IMR-90 (cell line): Measurements from ENCODE around the gene TNFRSF1B. TPM values are rescaled to one million over a fixed set of nuclear protein-coding genes. Genes with fewer than 3 reads are reported as not detected.
A peak's percentile ranks its signal among the peaks of the same experiment; 100 is the strongest.

ENCODE experiments used
- ATAC-seq: fragments of 200-7000 bp; cut with Tn5 transposase; 2 replicates; pipeline ENCODE4 v1.9.1; 2020; ENCODE audit warnings: low read depth, mild to moderate bottlenecking, moderate library complexity
- BruUV-seq: library from RNA; stranded (reverse); fragments of 400-500 nt; replicated peaks from 2 replicates; lab custom pipeline; 2021; lab: Mats Ljungman, UMichigan
- CTCF ChIA-PET: fragments of 300-600 bp; formaldehyde crosslinking; extraction: SDS; loops from one replicate; lab custom pipeline; 2021; ENCODE audit warnings: antibody characterized with exemption; lab: Yijun Ruan, JAX
- POLR2A ChIA-PET: fragments of 300-600 bp; sonication (Branson Sonifier 250); formaldehyde crosslinking; loops from one replicate; lab custom pipeline; 2022; ENCODE audit warnings: antibody characterized with exemption; ENCODE audit not compliant: unreplicated experiment; lab: Charles Lee
- DNase-seq: peaks from one replicate; pipeline ENCODE4 v3.0.0; 2013
- H2AFZ ChIP-seq: replicated peaks from 2 replicates; pipeline ENCODE3; 2013; ENCODE audit warnings: low read length, mild to moderate bottlenecking; ENCODE audit not compliant: poor library complexity
- H2AK5ac ChIP-seq: 2 replicates; pipeline ENCODE4 v1.6.1; 2013; ENCODE audit warnings: low read depth, low read length, inconsistent platforms
- H2AK9ac ChIP-seq: replicated peaks from 2 replicates; pipeline ENCODE3; 2013; ENCODE audit warnings: mild to moderate bottlenecking, low read depth, low read length, moderate library complexity; ENCODE audit not compliant: poor library complexity
- H2BK120ac ChIP-seq: 2 replicates; pipeline ENCODE4 v1.6.1; 2013; ENCODE audit warnings: low read depth, low read length, inconsistent platforms
- H2BK15ac ChIP-seq: 3 replicates; pipeline ENCODE4 v1.6.1; 2013; ENCODE audit warnings: low read depth, low read length, inconsistent platforms
- H2BK20ac ChIP-seq: 2 replicates; pipeline ENCODE4 v1.6.1; 2013; ENCODE audit warnings: low read depth, mild to moderate bottlenecking, inconsistent platforms, low read length, moderate library complexity
- H2BK5ac ChIP-seq: 2 replicates; pipeline ENCODE4 v1.6.1; 2013; ENCODE audit warnings: mild to moderate bottlenecking, low read depth, low read length, inconsistent platforms; ENCODE audit not compliant: poor library complexity, severe bottlenecking
- H3K14ac ChIP-seq: replicated peaks from 2 replicates; pipeline ENCODE4 v1.6.1; 2013; ENCODE audit warnings: low read depth, low read length, inconsistent platforms
- H3K18ac ChIP-seq: 2 replicates; pipeline ENCODE4 v1.6.1; 2013; ENCODE audit warnings: low read depth, low read length, control low read depth
- H3K23ac ChIP-seq: 2 replicates; pipeline ENCODE4 v1.6.1; 2013; ENCODE audit warnings: low read depth, low read length, inconsistent platforms
- H3K27ac ChIP-seq: 2 replicates; pipeline ENCODE4 v1.5.1; 2013; ENCODE audit warnings: mild to moderate bottlenecking, control low read depth, low read length; ENCODE audit not compliant: insufficient read depth
- H3K27me3 ChIP-seq: 2 replicates; pipeline ENCODE4 v1.6.1; 2013; ENCODE audit warnings: low read length; ENCODE audit not compliant: control insufficient read depth, insufficient read depth
- H3K36me3 ChIP-seq: 2 replicates; pipeline ENCODE4 v1.6.1; 2013; ENCODE audit warnings: low read length, mixed read lengths; ENCODE audit not compliant: control insufficient read depth, insufficient read depth
- H3K4ac ChIP-seq: 2 replicates; pipeline ENCODE4 v1.6.1; 2013; ENCODE audit warnings: low read depth, low read length, inconsistent platforms
- H3K4me1 ChIP-seq: 2 replicates; pipeline ENCODE4 v1.6.1; 2013; ENCODE audit warnings: low read length, mixed read lengths; ENCODE audit not compliant: control insufficient read depth, insufficient read depth
- H3K4me2 ChIP-seq: 2 replicates; pipeline ENCODE4 v1.6.1; 2013; ENCODE audit warnings: low read depth, mild to moderate bottlenecking, control low read depth, low read length, moderate library complexity
- H3K4me3 ChIP-seq: 2 replicates; pipeline ENCODE4 v1.5.1; 2013; ENCODE audit warnings: low read depth, mild to moderate bottlenecking, control low read depth, low read length, moderate library complexity; ENCODE audit not compliant: insufficient read depth
- H3K56ac ChIP-seq: 2 replicates; pipeline ENCODE4 v1.6.1; 2013; ENCODE audit warnings: low read length, inconsistent platforms; ENCODE audit not compliant: insufficient read depth; ENCODE audit errors: extremely low read depth
- H3K79me1 ChIP-seq, 2 experiments: 2 replicates each; pipeline ENCODE4 v1.6.1; 2013; ENCODE audit warnings: low read length in 2 of 2, inconsistent platforms in 1 of 2, low read depth in 1 of 2
- H3K9ac ChIP-seq: 2 replicates; pipeline ENCODE4 v1.6.1; 2013; ENCODE audit warnings: low read depth, low read length, control low read depth
- H3K9me1 ChIP-seq: 2 replicates; pipeline ENCODE4 v1.6.1; 2013; ENCODE audit warnings: low read length, inconsistent platforms; ENCODE audit not compliant: insufficient read depth
- H3K9me3 ChIP-seq: 2 replicates; pipeline ENCODE4 v1.6.1; 2013; ENCODE audit warnings: low read length; ENCODE audit not compliant: control insufficient read depth, insufficient read depth
- H4K20me1 ChIP-seq: 2 replicates; pipeline ENCODE4 v1.6.1; 2013; ENCODE audit warnings: low read length, inconsistent platforms; ENCODE audit not compliant: insufficient read depth
- H4K5ac ChIP-seq: 2 replicates; pipeline ENCODE4 v1.6.1; 2013; ENCODE audit warnings: mild to moderate bottlenecking, low read depth, low read length, control low read depth
- H4K8ac ChIP-seq, 2 experiments: 2 replicates each; pipeline ENCODE4 v1.6.1; 2013; ENCODE audit warnings: low read depth in 2 of 2, low read length in 2 of 2, control low read depth in 1 of 2, inconsistent platforms in 1 of 2
- H4K91ac ChIP-seq: 2 replicates; pipeline ENCODE4 v1.6.1; 2013; ENCODE audit warnings: low read depth, low read length, inconsistent platforms; ENCODE audit not compliant: insufficient read depth
- BHLHE40 ChIP-seq: fragments of 150-350 bp; IDR thresholded peaks from 2 replicates; pipeline ENCODE4 v1.6.1; 2016; ENCODE audit warnings: mild to moderate bottlenecking, low read depth, low read length
- CEBPB ChIP-seq: IDR thresholded peaks from 2 replicates; pipeline ENCODE4 v1.6.1; 2012; ENCODE audit warnings: low read depth, low read length, improper control_type of control experiment
- WGBS, 2 experiments: methylation state at CpG; one replicate each; pipeline versions ENCODE4 v1.1.5 to v1.1.7; 2013; ENCODE audit warnings: missing lambda C conversion rate in 2 of 2; ENCODE audit not compliant: insufficient read length in 1 of 2; ENCODE audit errors: extremely low coverage in 2 of 2; 5-methylcytosine and 5-hydroxymethylcytosine counted together
- dilution Hi-C: fragments of 300-500 bp; cut with HindIII; formaldehyde crosslinking; loops from one replicate; pipeline ENCODE4 v1.14.3; 2018; ENCODE audit warnings: low sequenced_read_pairs; ENCODE audit not compliant: unreplicated experiment
- in situ Hi-C: fragments of 300-500 bp; cut with MboI; formaldehyde crosslinking; loops from 3 replicates; pipeline ENCODE4 v1.14.3; 2019; ENCODE audit warnings: low sequenced_read_pairs, inconsistent platforms, mixed read lengths
- intact Hi-C: fragments of 100-400 bp; cut with micrococcal nuclease; formaldehyde crosslinking; loops from 2 replicates; pipeline ENCODE4 v1.10.0; 2022
- polyA plus RNA-seq, 3 experiments: library from polyadenylated mRNA; depleted of rRNA; stranded (reverse); fragments of >200 nt; gene quantifications; 2 replicates each; pipeline ENCODE4 v1.2.3, GENCODE V29; 2012; ENCODE audit warnings: low replicate concordance in 1 of 3
- total RNA-seq: library from RNA; depleted of rRNA; stranded (reverse); fragments of >200 nt; gene quantifications from 2 replicates; pipeline ENCODE4 v1.2.3, GENCODE V29; 2012

The TNFRSF1B gene
- total and polyA plus RNA-seq, 2 of the 4 experiments (the other 2 are of a cell fraction): 4.3 to 8.9 TPM

DNA sequence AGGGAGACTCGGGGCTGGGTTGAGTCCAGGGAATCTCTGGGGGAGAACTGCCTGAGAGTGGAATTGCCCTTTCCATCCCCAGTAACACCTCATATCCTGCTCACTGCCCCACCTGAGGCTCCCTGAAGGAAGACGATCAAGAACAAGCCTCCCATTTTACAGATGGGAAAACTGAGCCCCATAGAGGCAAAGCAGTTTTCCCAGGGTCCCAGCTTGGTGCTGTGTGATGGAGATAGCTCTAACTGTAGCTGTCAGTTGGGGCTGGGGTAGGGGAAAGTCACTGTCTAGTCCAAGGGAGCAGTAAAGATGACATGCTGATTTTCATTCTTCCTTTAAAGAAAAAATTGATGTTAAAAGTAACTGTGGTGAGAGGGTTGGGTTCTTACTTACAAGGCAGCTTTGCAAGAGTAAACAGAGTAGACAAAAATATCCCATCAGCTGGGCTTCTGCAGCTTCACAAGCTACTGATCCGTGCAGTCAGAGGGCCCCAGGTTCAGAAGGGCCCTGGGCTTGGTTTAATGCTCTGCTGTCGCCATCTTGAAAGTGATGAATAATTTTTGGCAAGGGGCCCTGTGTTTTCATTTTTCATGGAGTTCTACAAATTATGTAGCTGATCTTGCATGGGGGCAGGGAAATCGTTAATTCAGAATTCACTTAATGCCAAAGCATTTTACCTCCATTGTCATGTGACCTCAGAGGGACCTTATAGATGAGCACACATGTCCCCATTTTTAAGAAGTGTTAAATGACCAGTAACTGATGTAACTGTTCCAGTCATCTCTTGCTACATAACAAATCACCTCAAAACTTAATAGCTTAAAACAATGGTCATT, 17.6 kb upstream of the TNFRSF1B start:
- dilution Hi-C loops: no loop called here
- Histone ChIP-seq H2BK15ac (0 out of 3 replicates have a peak overlapping the region, but pooled peaks have one; percentile 14), H3K27ac (peak overlapping the region; percentile 44; the same call in 1 of the 2 replicates), H3K9ac (no peak overlapping the region), H2AFZ (no peak overlapping the region), H3K14ac (peak overlapping the region; percentile 19; the same call in 1 of the 2 replicates), H2BK120ac (peak overlapping the region; percentile 17; the same call in 1 of the 2 replicates), H3K79me1 (no peaks in the 10 kb centered on the region), H3K4me1 (peaks cover 30% of the 10 kb centered on the region), H4K91ac (no peak overlapping the region), H3K4ac (peak overlapping the region; percentile 55; the same call in 1 of the 2 replicates), H3K23ac (no peak overlapping the region), H2AK5ac (peak overlapping the region; percentile 42; the same call in 1 of the 2 replicates), H3K56ac (no peak overlapping the region), H3K27me3 (no peaks in the 10 kb centered on the region), H2BK5ac (no peak overlapping the region), H4K8ac (no peak overlapping the region), H4K20me1 (no peaks in the 10 kb centered on the region), H3K18ac (peak overlapping the region; percentile 21; the same call in 1 of the 2 replicates), H3K9me1 (peaks cover 19% of the 10 kb centered on the region), H2BK20ac (no peak overlapping the region), H3K4me2 (no peak overlapping the region), H3K9me3 (peaks cover 4% of the 10 kb centered on the region; the same call in 1 of the 2 replicates), H4K5ac (peak overlapping the region; percentile 33; the same call in 1 of the 2 replicates), H3K36me3 (no peaks in the 10 kb centered on the region), H3K4me3 (no peak overlapping the region), H2AK9ac (no peak overlapping the region)
- POLR2A ChIA-PET: no interaction called here
- TF ChIP-seq CEBPB (no peak), BHLHE40 (no peak)
- WGBS, 2 experiments: no CpG with 5 or more reads among the region's 5 CpGs
- no TSS peak for BruUV-seq
- DNase-seq: peak; percentile 50
- in situ Hi-C loops: no loop called here
- CTCF ChIA-PET: interaction anchor here (0.6 to 0.8 kb wide), 2 partner anchors 24 to 1112 kb away, joined by 3 read pairs; no protein-coding TSS in a partner anchor
- intact Hi-C loops: no loop called here
- ATAC-seq: no peak
